Stomach (tissue), 9 donors: ENCODE data around the gene SKI. TPM values are rescaled to one million over a fixed set of nuclear protein-coding genes. Genes with fewer than 3 reads are reported as not detected.
A peak's percentile ranks its signal among the peaks of the same experiment; 100 is the strongest.

Experiments
- DNase-seq, 2 donors: peaks; one replicate each; pipeline versions ENCODE4 v3.0.0 to v3.0.0-alpha.2; 2013 to 2019
- H3K27ac ChIP-seq, 5 donors: fragments of 200-600 bp in 4 of 5; sonication (generic) in 4 of 5; one replicate each; pipeline ENCODE4 v1.5.1; 2013 to 2019; ENCODE audit warnings: mild to moderate bottlenecking in 1 of 5, moderate library complexity in 1 of 5
- H3K27me3 ChIP-seq, 3 donors: fragments of 200-600 bp; sonication (generic); one replicate each; pipeline ENCODE4 v1.5.1; 2017 to 2019; ENCODE audit warnings: mixed run types in 1 of 3
- H3K36me3 ChIP-seq, 4 donors: fragments of 200-600 bp; sonication (generic); 1 replicate in 3 of 4; 2 replicates in 1 of 4; pipeline ENCODE4 v1.5.1; 2016 to 2019
- H3K4me1 ChIP-seq, 4 donors: fragments of 200-600 bp; sonication (generic); one replicate each; pipeline ENCODE4 v1.5.1; 2016 to 2019
- H3K4me3 ChIP-seq, 4 donors: fragments of 200-600 bp; sonication (generic) in 3 of 4; one replicate each; pipeline ENCODE4 v1.5.1; 2016 to 2019; ENCODE audit warnings: mild to moderate bottlenecking in 1 of 4
- H3K9me3 ChIP-seq, 4 donors: fragments of 200-600 bp; sonication (generic); one replicate each; pipeline ENCODE4 v1.5.1; 2016 to 2019
- CTCF ChIP-seq, 7 experiments: fragments of 450-650 bp in 4 of 7; fragments of 200-600 bp in 3 of 7; sonication (generic) in 3 of 7; IDR thresholded peaks; one replicate each; pipeline ENCODE4 v1.5.1; 2016 to 2019; ENCODE audit warnings: antibody characterized with exemption in 7 of 7, control low read depth in 2 of 7, mild to moderate bottlenecking in 1 of 7
- EP300 ChIP-seq: sonication (generic); formaldehyde crosslinking; IDR thresholded peaks from one replicate; pipeline ENCODE4 v1.6.1; 2017; ENCODE audit warnings: antibody characterized with exemption
- POLR2A ChIP-seq, 4 donors: fragments of 450-650 bp; IDR thresholded peaks; one replicate each; pipeline ENCODE4 v1.6.1; 2016; ENCODE audit warnings: antibody characterized with exemption in 4 of 4, control low read depth in 2 of 4, mild to moderate bottlenecking in 1 of 4, moderate library complexity in 1 of 4
- POLR2AphosphoS5 ChIP-seq, 3 donors: sonication (generic); formaldehyde crosslinking; IDR thresholded peaks; one replicate each; pipeline ENCODE4 v1.6.1; 2016; ENCODE audit warnings: antibody characterized with exemption in 3 of 3
- WGBS, 5 donors: extraction: QIAGEN DNeasy Blood & Tissue Kit in 3 of 5; methylation state at CpG; one replicate each; pipeline versions ENCODE4 v1.1.5 to v1.1.7; 2013 to 2018; 5-methylcytosine and 5-hydroxymethylcytosine counted together
- intact Hi-C: fragments of 100-400 bp; cut with DNase I; formaldehyde crosslinking; loops from one replicate; pipeline ENCODE4 v1.15.1; 2023; ENCODE audit warnings: low total_unique reads
- polyA plus RNA-seq, 3 donors: library from polyadenylated mRNA; stranded (reverse); fragments of 200-250 nt; gene quantifications; one replicate each; pipeline ENCODE4 v1.2.3, GENCODE V29; 2013
- total RNA-seq, 5 donors: library from RNA; depleted of rRNA; stranded (reverse); fragments of >200 nt; gene quantifications; one replicate each; pipeline versions ENCODE4 v1.1.0 to v1.2.3, GENCODE V29; 2014 to 2016
- donor health status: healthy with polysubstance abuse.
- donor health status: Bipolar disorder and iron deficiency.
- donor health status: healthy.

SKI gene
- total and polyA plus RNA-seq, 8 donors = 7.4 to 84.0 (median 21.0) TPM

DNA sequence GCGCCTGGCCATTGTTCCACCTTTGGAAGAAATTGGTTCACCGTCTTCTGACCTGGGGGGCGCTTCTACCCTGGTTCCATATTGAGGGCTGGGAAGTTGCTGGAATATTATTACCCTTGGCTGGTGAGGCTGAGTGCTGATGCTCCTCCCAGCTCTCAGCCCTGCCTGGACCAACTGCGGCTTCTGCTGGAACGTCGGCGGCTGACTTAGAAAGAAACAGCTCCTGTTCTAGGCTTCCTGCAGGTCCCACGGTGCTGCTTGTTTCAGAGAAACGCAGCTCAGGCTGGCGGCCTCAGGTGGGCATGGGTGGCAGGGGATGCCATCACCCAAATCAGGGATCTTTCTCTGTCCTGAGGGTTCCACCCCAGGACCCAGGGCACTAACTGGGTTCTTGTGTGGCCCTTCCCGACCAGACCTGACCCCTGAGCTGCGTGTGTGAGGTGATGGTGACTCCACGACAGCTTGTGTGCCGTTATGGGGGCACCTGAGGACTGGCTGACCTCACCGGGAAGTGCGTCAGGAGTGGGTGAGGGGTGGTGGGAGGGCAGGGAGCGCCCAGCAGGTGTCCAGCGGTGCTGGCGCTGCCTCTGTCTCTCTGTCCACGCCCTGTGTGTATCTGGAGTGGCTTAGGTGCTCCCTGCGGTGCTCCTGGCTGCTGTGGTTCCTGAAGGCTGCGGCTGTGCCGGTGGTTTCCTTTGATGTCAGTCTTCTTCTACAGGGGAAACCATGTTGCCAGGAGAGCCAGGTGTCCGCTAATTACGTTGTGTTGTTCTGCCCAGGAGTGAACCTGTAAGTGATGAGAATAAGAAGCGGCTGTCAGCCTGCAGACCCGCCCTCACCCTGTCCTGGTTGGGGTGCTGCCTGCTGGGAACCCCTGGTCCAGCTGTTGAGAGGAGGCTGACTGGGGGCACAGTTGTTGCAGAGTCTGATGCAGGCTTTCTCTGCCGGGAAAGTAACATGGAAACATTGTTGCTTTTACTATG is 8.9 kb downstream of the SKI start:
- TF ChIP-seq POLR2A (IDR thresholded peaks at IDR 0.05) = no peak
- no peak for TF ChIP-seq EP300
- TF ChIP-seq POLR2AphosphoS5 (IDR thresholded peaks at IDR 0.05) = no peak
- TF ChIP-seq CTCF (IDR thresholded peaks at IDR 0.05) = no peak
- Histone ChIP-seq H3K27me3 (no peaks in the 10 kb centered on the region), H3K4me1 (peaks cover 94 to 100% (median 98%) of the 10 kb centered on the region in 4 donors), H3K36me3 (peaks cover 0 to 8% (median 7%) of the 10 kb centered on the region in 4 donors), H3K9me3 (no peaks in the 10 kb centered on the region), H3K4me3 (peak overlapping the region in 2 of 4 donors; percentile 8 to 11), H3K27ac (peak overlapping the region in 4 of 5 donors; percentile 46 to 92 (median 81))
- DNase-seq = peak in 1 of 2 donors; percentile 51
- intact Hi-C loops = no loop called here
- WGBS, 5 donors = 64 to 75% (median 68%) methylated on average over 27 to 28 of the region's 28 CpGs

DNA sequence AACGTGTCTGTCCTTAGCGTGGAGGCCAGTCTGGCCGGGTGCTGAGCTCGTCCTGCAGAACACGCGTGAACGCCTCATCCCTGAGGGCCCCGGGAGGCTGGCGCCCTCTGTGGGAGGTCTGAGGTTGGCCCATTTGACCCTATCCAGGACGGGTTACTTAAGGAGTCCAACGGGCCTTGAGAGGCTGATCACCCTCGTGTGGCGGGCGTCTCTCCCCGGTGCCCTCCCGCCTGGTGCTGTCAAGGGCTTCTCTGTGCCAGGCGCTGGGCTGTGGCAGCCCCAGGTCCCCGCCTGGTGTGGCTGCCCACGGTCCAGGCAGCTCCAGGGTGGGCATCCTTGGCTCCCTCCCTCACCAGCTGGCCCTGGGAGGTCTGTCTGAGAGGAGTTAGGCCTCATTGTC is 9.7 kb downstream of the SKI start:
- H3K4me1 ChIP-seq = peaks cover 94 to 100% (median 97%) of the 10 kb centered on the region in 4 donors
- H3K4me3 ChIP-seq = peak overlapping the region in 2 of 4 donors; percentile 8 to 11
- no peak for TF ChIP-seq POLR2A (IDR thresholded peaks at IDR 0.05)
- TF ChIP-seq POLR2AphosphoS5 (IDR thresholded peaks at IDR 0.05) = no peak
- no peak for TF ChIP-seq CTCF (IDR thresholded peaks at IDR 0.05)
- TF ChIP-seq EP300 = no peak
- intact Hi-C loops = no loop called here
- peak overlapping the region in 4 of 5 donors; percentile 46 to 92 (median 81) for H3K27ac ChIP-seq
- no peaks in the 10 kb centered on the region for H3K9me3 ChIP-seq
- DNase-seq = no peak
- 57 to 70% (median 66%) methylated on average over 10 to 19 of the region's 19 CpGs for WGBS, 5 donors
- H3K36me3 ChIP-seq = peaks cover 0 to 8% (median 7%) of the 10 kb centered on the region in 4 donors
- H3K27me3 ChIP-seq = no peaks in the 10 kb centered on the region

- peak overlapping the region in 3 of 4 donors; percentile 5 to 20 (median 8) for H3K4me3 ChIP-seq
Measured at GRCh38 chr1:2238361-2239012, 10.4 kb downstream of the SKI start.

More at GRCh38 chr1:2238361-2239012, 10.4 kb downstream of the SKI start:
- DNase-seq = peak in 1 of 2 donors; percentile 81
- Histone ChIP-seq H3K36me3 (peaks cover 0 to 8% (median 7%) of the 10 kb centered on the region in 4 donors), H3K4me1 (peaks cover 90 to 100% (median 97%) of the 10 kb centered on the region in 4 donors), H3K27ac (peak overlapping the region in 4 of 5 donors; percentile 46 to 92 (median 81)), H3K27me3 (no peaks in the 10 kb centered on the region), H3K9me3 (no peaks in the 10 kb centered on the region)
- 51 to 63% (median 61%) methylated on average over 16 to 25 of the region's 25 CpGs for WGBS, 5 donors
- TF ChIP-seq POLR2AphosphoS5 (IDR thresholded peaks at IDR 0.05) (no peak), EP300 (no peak), POLR2A (IDR thresholded peaks at IDR 0.05) (no peak), CTCF (IDR thresholded peaks at IDR 0.05) (no peak)
- intact Hi-C loops = no loop called here
